Renal cortex interstitium (tissue), 11 donors: Measurements from ENCODE around the gene DNAH1. TPM values are rescaled to one million over a fixed set of nuclear protein-coding genes. Genes with fewer than 3 reads are reported as not detected.

Experiments used
- DNase-seq, 11 donors: peaks; one replicate each; pipeline ENCODE4 v3.0.0-alpha.2; 2013; ENCODE audit warnings: low read depth in 9 of 11, low spot score in 4 of 11; ENCODE audit errors: extremely low read depth in 1 of 11
- polyA plus RNA-seq, 3 donors: library from polyadenylated mRNA; unstranded; fragments of 120-200 nt; gene quantifications; one replicate each; pipeline ENCODE4 v1.2.1, GENCODE V29; 2013; ENCODE audit not compliant: insufficient read length in 3 of 3

Gene DNAH1
- polyA plus RNA-seq, 3 donors, result 10.0 to 13.9 (median 10.3) TPM

GRCh38 chr3:52406791-52407510, 90.8 kb downstream of the DNAH1 start:
- DNase-seq, result no peak

- no peak for DNase-seq
Measured at GRCh38 chr3:52407779-52408178, 91.7 kb downstream of the DNAH1 start.

GRCh38 chr3:52408466-52408865, 92.3 kb downstream of the DNAH1 start:
- no peak for DNase-seq

- no peak for DNase-seq
Measured at GRCh38 chr3:52415800-52416199, 99.7 kb downstream of the DNAH1 start.

- no peak for DNase-seq
Measured at GRCh38 chr3:52420388-52420787, 104.3 kb downstream of the DNAH1 start.

GRCh38 chr3:52422669-52423068, 106.5 kb downstream of the DNAH1 start:
- no peak for DNase-seq

GRCh38 chr3:52423173-52423572, 107.1 kb downstream of the DNAH1 start:
- DNase-seq, result no peak

GRCh38 chr3:52428151-52429005, 112.3 kb downstream of the DNAH1 start:
- peak in 6 of 11 donors; percentile 38 to 69 (median 53) for DNase-seq

GRCh38 chr3:52429031-52429430, 112.9 kb downstream of the DNAH1 start:
- no peak for DNase-seq

- no peak for DNase-seq
Measured at GRCh38 chr3:52429779-52430415, 113.8 kb downstream of the DNAH1 start.

GRCh38 chr3:52430416-52430810, 114.3 kb downstream of the DNAH1 start:
- DNase-seq, result no peak

- no peak for DNase-seq
Measured at GRCh38 chr3:52431459-52432223, 115.5 kb downstream of the DNAH1 start.

- no peak for DNase-seq
Measured at GRCh38 chr3:52432225-52432624, 116.1 kb downstream of the DNAH1 start.

GRCh38 chr3:52432691-52433141, 116.6 kb downstream of the DNAH1 start:
- no peak for DNase-seq

GRCh38 chr3:52433328-52433995, 117.3 kb downstream of the DNAH1 start:
- DNase-seq, result no peak

- DNase-seq, result no peak
Measured at GRCh38 chr3:52433996-52434479, 117.9 kb downstream of the DNAH1 start.

GRCh38 chr3:52434491-52435115, 118.5 kb downstream of the DNAH1 start:
- no peak for DNase-seq
